Measurements from ENCODE around the gene INPP5A.

Gene INPP5A

GRCh38 chr10:132804785-132805426 is 267.3 kb downstream of the INPP5A start:
- 0 out of 2 replicates have a peak, but pooled peaks have one; percentile 12 for TF ChIP-seq ZBTB7A (IDR thresholded peaks at IDR 0.05; ENCODE audit: low read depth)
- no peak for TF ChIP-seq YY1 (IDR thresholded peaks at IDR 0.05; ENCODE audit: low read depth)
- TF ChIP-seq TAF1 (IDR thresholded peaks at IDR 0.05; ENCODE audit: low read depth) = no peak
- no peak for TF ChIP-seq EGR1 (IDR thresholded peaks at IDR 0.05)

GRCh38 chr10:132805599-132805998 is 268.0 kb downstream of the INPP5A start:
- TF ChIP-seq ZBTB7A (IDR thresholded peaks at IDR 0.05; ENCODE audit: low read depth) (0 out of 2 replicates have a peak, but pooled peaks have one; percentile 17), TCF12 (IDR thresholded peaks at IDR 0.05; ENCODE audit: low read depth) (no peak)

GRCh38 chr10:132806110-132806509 is 268.5 kb downstream of the INPP5A start:
- no peak for TF ChIP-seq RAD21 (IDR thresholded peaks at IDR 0.05; ENCODE audit: low read depth)
- TF ChIP-seq NFIC (IDR thresholded peaks at IDR 0.05) = no peak
- no peak for TF ChIP-seq FOXM1 (IDR thresholded peaks at IDR 0.05; ENCODE audit: borderline replicate concordance, low read depth)
- no peak for TF ChIP-seq TAF1 (IDR thresholded peaks at IDR 0.05; ENCODE audit: low read depth)

GRCh38 chr10:132806561-132807003 is 269.0 kb downstream of the INPP5A start:
- no peak for TF ChIP-seq CREB1 (IDR thresholded peaks at IDR 0.05; ENCODE audit: low read depth)
- no peak for TF ChIP-seq CEBPB (IDR thresholded peaks at IDR 0.05)
- no peak for TF ChIP-seq MAX (IDR thresholded peaks at IDR 0.05)
- no peak for TF ChIP-seq EP300 (IDR thresholded peaks at IDR 0.05; ENCODE audit: borderline replicate concordance)
- no peak for TF ChIP-seq USF1 (IDR thresholded peaks at IDR 0.05)
- no peak for TF ChIP-seq FOXM1 (IDR thresholded peaks at IDR 0.05; ENCODE audit: borderline replicate concordance, low read depth)
- no peak for TF ChIP-seq TAF1 (IDR thresholded peaks at IDR 0.05; ENCODE audit: low read depth)
- no peak for TF ChIP-seq ZBTB7A (IDR thresholded peaks at IDR 0.05; ENCODE audit: low read depth)
- no peak for TF ChIP-seq TEAD4 (IDR thresholded peaks at IDR 0.05)
- no peak for TF ChIP-seq EGR1 (IDR thresholded peaks at IDR 0.05)
- no peak for TF ChIP-seq REST (IDR thresholded peaks at IDR 0.05; ENCODE audit: low read depth)
- TF ChIP-seq YY1 (IDR thresholded peaks at IDR 0.05; ENCODE audit: low read depth) = no peak
- TF ChIP-seq TCF12 (IDR thresholded peaks at IDR 0.05; ENCODE audit: low read depth) = no peak
- TF ChIP-seq RAD21 (IDR thresholded peaks at IDR 0.05; ENCODE audit: low read depth) = no peak

GRCh38 chr10:132807621-132808049 is 270.0 kb downstream of the INPP5A start:
- TF ChIP-seq FOXM1 (IDR thresholded peaks at IDR 0.05; ENCODE audit: borderline replicate concordance, low read depth) = no peak
- TF ChIP-seq MAX (IDR thresholded peaks at IDR 0.05) = no peak
- TF ChIP-seq REST (IDR thresholded peaks at IDR 0.05; ENCODE audit: low read depth) = no peak
- no peak for TF ChIP-seq CREB1 (IDR thresholded peaks at IDR 0.05; ENCODE audit: low read depth)
- TF ChIP-seq EP300 (IDR thresholded peaks at IDR 0.05; ENCODE audit: borderline replicate concordance) = no peak
- TF ChIP-seq ZBTB7A (IDR thresholded peaks at IDR 0.05; ENCODE audit: low read depth) = no peak
- TF ChIP-seq TAF1 (IDR thresholded peaks at IDR 0.05; ENCODE audit: low read depth) = no peak
- TF ChIP-seq YY1 (IDR thresholded peaks at IDR 0.05; ENCODE audit: low read depth) = no peak

GRCh38 chr10:132808383-132809231 is 271.0 kb downstream of the INPP5A start:
- TF ChIP-seq REST (IDR thresholded peaks at IDR 0.05; ENCODE audit: low read depth) (no peak), CEBPB (IDR thresholded peaks at IDR 0.05) (no peak), RAD21 (IDR thresholded peaks at IDR 0.05; ENCODE audit: low read depth) (no peak), USF1 (IDR thresholded peaks at IDR 0.05) (no peak), CREB1 (IDR thresholded peaks at IDR 0.05; ENCODE audit: low read depth) (no peak), EP300 (IDR thresholded peaks at IDR 0.05; ENCODE audit: borderline replicate concordance) (no peak), TAF1 (IDR thresholded peaks at IDR 0.05; ENCODE audit: low read depth) (no peak), FOXM1 (IDR thresholded peaks at IDR 0.05; ENCODE audit: borderline replicate concordance, low read depth) (no peak), TEAD4 (IDR thresholded peaks at IDR 0.05) (no peak), TCF12 (IDR thresholded peaks at IDR 0.05; ENCODE audit: low read depth) (no peak), MAX (IDR thresholded peaks at IDR 0.05) (no peak), ZBTB7A (IDR thresholded peaks at IDR 0.05; ENCODE audit: low read depth) (no peak), EGR1 (IDR thresholded peaks at IDR 0.05) (no peak), NFIC (IDR thresholded peaks at IDR 0.05) (no peak), YY1 (IDR thresholded peaks at IDR 0.05; ENCODE audit: low read depth) (no peak)
